HG03558 (cell line): ENCODE results near the gene OR6N1.

Experiments
- ATAC-seq: cut with Tn5 transposase; IDR thresholded peaks from one replicate; pipeline ENCODE4 v1.9.1; 2021; ENCODE audit warnings: moderate number of reproducible peaks; ENCODE audit not compliant: unreplicated experiment; ENCODE audit errors: extremely low read depth

OR6N1 gene

DNA sequence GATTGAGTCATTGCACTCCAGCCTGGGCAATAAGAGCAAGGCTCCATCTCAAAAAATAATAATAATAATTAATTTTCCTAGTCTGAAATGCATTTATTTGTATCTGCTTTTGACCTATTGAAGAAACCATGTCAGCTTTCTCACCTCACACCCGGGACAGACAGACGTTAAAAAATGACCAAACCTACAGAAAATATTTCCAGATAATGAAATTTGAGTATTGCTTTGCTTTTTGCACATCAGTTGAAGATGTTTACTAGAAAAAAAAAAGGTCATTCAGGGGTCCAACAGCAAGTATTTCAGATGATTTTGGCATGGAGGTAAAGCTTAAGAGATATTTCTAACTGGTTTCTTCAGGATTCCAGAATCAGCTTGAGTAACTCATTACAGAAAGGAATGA lies 17.6 kb downstream of the OR6N1 start, which contains the start of gene OR6K6:
Gene OR6K6 (plus strand): TSS at position 301 of the 400 bp plus-strand sequence. CDS start 168 bp downstream, outside the sequence.
- ATAC-seq: no peak

- no peak for ATAC-seq
Measured at GRCh38 chr1:158752155-158752712, 19.8 kb downstream of the OR6N1 start.

DNA sequence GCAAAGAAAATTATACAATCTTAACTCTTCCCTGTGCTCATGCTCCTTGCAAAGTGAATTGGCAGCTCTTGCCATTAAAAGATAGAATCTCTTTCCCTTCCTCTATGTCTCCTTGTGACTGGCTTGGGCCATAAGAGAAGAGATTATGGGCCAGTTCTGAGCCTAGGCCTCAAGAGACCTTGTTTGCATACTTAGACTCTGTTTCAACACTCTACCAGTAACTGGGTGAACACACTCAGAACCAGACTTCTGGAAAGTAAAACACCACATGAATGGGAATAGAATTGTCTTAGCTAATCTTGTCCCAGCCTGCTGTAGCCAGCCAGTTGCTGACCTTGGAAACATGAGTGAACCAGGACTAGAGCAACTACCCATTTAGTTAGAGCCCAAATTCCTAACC lies 36.1 kb downstream of the OR6N1 start:
- no peak for ATAC-seq

GRCh38 chr1:158732524-158732923 lies 39.5 kb downstream of the OR6N1 start:
- ATAC-seq: no peak

DNA sequence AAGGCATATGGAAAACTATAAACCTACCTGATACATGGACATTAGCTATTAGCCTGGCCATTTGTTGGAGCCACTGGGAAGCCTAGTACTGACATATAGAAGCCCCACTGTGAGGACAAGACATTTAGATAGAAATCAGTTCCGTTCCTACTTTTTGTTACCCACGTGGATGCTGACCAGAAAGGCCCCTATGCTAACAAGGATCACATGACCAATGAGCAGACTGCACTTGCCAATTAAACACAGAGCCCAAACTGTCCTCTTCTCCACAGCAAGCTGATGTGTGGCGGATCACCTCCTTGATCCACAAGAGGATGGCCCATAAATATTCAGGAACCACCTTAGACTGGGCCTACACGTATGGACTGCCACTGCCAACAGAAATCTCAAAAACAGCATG lies 40.3 kb downstream of the OR6N1 start:
- ATAC-seq: no peak

GRCh38 chr1:158730453-158730852 lies 41.5 kb downstream of the OR6N1 start:
- no peak for ATAC-seq

GRCh38 chr1:158728510-158729225 lies 43.3 kb downstream of the OR6N1 start:
- no peak for ATAC-seq

GRCh38 chr1:158724442-158724841 lies 47.6 kb downstream of the OR6N1 start:
- ATAC-seq: no peak

DNA sequence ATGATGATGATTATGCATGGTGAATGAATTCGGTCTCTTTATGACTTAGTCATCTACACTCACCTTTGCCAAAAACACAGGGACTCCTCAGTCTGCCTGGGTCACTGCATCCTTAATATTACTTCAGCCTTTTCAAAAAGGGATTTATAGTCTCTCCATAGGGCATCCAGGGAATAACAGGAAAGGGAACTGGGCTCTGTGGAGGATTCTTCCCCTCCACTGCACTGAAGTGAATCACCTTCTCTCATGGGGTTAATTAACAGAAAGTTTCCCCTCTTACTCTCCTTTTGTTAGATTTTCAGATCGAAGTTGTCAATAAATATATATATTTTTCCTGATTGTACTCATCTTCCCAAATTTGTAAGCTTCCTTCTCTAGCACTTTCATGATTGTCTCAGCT lies 51.4 kb downstream of the OR6N1 start, which contains the start of gene OR6K3:
Gene OR6K3 (minus strand): TSS at position 101 of the 400 bp plus-strand sequence. CDS start 2,605 bp downstream, outside the sequence.
- no peak for ATAC-seq

DNA sequence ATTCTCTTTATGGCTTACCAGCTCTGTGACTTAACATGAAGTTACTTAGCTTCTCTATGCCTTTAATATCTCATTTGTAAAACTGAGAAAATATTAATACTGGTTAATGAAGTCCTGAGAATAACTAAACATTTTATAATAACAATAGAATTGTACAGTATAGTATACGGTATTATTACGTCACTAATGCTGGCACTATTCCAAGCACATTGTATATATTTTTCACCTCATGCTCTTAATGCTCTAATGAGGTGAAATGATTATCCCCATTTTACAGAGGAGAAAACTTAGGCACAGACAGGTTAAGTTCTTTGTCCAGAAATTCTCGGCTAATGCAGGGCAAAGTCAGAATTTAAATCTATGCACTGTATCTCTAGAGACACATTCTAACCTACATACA lies 52.3 kb downstream of the OR6N1 start:
- no peak for ATAC-seq

GRCh38 chr1:158717344-158717743 lies 54.7 kb downstream of the OR6N1 start:
- no peak for ATAC-seq

DNA sequence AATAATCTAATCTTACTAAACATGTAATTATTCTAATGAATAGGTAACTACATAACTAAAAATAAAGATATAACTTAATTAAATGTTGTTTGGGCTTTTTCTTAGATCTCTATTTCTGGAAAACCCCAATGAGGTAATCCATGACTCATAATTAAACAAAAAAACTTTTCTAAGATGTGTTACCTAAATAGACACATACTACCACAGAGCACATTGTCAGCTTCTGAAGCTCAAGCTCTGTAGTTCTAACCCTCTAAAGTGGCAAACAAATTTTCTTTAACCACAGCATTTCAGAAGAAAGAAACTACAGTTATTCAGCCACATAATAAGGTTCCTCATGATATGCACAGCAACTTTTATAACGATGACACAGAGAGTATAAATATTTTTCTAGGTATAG lies 55.7 kb downstream of the OR6N1 start:
- no peak for ATAC-seq

- ATAC-seq: no peak
Measured at GRCh38 chr1:158714754-158715153, 57.2 kb downstream of the OR6N1 start.
